HS-5 (cell line): ENCODE measurements around the gene ZNRF1.

Experiments used
- DNase-seq: peaks from one replicate; pipeline ENCODE4 v3.0.0-alpha.2; 2012; ENCODE audit warnings: low read depth

ZNRF1 gene

DNA sequence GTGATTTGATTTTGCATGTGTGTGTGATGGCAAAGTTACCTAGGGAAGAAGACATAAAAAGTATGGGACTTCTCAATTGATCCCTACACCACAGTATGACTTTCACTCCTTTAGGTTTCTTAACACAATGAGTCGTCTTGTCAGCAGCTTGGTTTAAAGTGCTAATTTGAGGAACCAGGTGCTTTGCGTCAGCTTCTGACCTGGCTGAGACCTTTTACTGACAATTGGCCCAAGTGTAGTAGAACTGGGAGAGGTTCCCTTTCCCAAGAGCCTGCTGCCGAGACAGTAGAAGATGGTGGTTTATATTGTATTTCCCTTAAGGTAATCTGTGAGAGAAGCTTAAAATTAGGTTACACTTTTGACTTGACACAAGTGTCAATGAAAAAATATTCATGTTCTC lies 62.8 kb downstream of the ZNRF1 start:
- DNase-seq, result no peak

DNA sequence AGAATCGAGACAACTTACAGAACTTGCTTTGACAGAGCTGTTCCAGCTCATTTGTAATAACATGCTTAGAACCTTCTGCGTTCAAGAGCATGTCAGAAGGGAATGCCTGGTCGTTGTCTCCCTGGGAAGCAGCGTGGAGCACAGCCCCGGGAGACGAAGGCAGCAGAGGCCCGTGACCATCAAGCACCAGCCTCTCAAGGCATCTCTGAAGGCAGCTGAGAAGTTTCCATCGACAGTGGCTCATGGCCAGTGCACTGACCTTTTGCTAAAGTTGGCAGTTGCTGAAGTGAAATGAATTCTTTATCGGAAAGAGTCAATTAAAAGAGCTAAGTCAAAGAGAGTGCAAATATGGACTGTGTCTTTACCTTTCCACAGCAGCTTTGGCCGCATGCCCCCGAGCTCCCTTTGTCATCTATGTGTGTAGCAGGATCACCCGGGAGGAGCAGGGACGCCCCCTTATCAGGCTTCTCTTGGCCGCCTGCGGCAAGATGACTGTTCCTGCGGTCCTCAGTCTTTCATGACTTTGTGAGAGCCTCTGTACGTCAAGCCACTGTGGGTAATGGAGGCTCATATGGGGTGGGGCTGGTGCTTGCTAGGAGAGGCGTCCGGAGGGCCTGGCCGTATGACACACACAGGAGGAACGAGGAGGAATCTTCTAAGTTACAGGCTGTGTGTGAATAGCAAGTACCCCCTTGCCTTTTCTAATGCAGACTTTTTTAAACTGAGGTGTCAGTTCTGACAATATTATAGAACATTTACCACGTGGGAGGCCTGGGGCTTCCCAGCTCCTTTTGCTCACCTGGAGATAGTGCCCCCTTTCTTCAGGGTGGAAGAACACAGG lies 63.5 kb downstream of the ZNRF1 start:
- no peak for DNase-seq

- no peak for DNase-seq
Measured at GRCh38 chr16:75062976-75063346, 64.1 kb downstream of the ZNRF1 start.

DNA sequence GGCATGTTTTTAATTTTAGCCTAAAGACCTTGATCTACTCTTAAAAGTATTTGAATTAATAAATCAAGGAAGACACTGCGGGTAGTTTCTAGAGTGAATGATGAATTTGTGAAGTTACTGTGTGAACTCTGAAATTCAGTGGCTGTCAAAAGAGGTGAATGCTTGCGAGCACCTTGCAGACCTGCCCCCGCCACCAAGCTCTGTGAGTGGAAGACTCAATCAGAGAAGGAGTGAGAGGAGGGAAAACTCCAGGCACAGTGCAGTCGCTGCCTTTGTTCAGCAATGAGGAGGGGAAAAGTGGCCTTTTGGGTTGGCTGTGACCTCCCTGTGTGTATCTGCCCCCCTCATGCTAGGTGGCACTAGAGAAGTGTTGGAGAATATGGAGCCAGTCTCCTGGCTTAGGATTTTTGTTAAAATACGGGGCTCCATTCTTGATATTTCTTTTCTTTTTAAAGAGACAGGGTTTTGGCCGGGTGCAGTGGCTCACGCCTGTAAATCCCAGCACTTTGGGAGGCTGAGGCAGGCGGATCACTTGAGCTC lies 64.8 kb downstream of the ZNRF1 start:
- no peak for DNase-seq

DNA sequence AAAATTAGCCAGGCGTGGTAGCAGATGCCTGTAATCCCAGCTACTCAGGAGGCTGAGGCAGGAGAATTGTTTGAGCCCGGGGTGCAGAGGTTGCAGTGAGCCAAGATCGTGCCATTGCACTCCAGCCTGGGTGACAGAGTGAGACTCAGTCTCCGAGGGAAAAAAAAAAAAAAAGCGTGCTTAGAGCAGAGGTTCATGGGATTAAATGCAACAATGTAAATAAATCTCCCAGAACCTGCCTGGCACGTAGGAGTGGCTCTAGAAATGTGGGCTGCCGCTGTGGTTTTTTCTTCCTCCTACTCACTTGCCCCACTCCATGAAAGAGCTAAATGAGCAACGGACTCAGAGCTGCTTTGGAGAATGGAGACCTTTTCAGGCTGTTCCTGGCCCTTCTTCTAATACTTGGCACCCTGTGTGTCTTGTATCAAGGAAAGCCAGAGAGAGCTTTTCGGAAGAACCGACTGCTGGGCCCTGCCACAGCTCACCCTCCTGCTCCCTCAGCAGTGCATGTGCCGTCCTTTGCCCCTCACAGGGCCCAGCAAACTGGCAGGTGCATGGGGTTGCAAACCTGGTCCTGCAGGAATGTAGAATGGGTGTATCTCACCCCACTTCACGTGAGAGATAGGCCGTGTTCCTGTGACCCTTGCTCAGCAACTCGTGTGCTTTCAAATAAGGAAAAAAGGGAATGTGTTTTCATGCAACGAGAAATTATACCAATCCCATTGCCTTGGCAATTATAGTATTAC lies 65.8 kb downstream of the ZNRF1 start:
- no peak for DNase-seq

DNA sequence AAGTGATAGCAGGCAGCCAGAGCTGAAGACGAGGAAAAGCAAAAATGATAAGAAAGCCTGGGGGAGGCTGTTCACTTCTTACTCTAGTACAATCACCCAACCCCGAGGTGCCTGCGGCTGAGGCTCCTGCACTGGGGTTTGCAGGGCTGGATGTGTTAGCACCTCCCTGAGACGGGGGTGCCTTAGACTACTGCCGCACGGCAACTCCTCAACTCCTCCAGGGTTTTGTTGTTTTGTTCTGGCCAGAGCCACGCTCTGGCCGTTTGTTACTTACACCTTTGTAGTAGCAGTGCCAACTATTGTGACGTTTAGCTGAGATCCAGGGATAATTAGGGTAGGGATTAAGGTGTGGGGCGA lies 66.3 kb downstream of the ZNRF1 start:
- DNase-seq, result no peak

DNA sequence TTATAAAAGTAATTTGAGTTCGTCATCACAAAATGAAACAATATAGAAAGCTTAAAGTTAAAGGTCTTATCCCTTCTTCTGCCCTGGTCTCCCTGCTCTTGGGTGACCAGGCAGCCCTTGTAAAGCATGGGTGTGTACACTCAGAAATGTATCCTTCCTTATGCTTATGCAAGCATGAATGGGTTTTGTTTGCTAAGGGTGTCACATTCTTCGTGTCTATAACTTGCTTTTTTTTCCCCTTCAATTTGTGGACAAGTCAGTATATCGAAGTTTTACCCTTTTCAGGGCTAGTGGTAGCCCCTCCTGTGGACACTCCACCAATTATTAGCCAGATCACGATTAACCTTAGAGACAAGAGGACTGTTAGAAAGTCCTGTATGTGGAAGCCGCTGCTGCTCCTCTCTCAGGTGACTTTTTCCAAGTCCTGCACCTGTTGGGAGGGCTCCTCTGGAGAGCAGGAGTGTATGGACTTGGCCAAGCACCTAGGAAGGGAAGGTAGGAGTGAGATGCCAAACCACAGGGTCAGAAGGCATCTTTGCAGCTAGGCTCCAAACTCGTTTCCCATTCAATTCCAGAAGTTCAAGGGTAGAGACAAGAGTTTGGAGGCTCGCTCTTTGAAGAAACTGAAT lies 66.8 kb downstream of the ZNRF1 start:
- DNase-seq, result no peak

GRCh38 chr16:75066861-75067447 lies 68.1 kb downstream of the ZNRF1 start:
- DNase-seq, result no peak

DNA sequence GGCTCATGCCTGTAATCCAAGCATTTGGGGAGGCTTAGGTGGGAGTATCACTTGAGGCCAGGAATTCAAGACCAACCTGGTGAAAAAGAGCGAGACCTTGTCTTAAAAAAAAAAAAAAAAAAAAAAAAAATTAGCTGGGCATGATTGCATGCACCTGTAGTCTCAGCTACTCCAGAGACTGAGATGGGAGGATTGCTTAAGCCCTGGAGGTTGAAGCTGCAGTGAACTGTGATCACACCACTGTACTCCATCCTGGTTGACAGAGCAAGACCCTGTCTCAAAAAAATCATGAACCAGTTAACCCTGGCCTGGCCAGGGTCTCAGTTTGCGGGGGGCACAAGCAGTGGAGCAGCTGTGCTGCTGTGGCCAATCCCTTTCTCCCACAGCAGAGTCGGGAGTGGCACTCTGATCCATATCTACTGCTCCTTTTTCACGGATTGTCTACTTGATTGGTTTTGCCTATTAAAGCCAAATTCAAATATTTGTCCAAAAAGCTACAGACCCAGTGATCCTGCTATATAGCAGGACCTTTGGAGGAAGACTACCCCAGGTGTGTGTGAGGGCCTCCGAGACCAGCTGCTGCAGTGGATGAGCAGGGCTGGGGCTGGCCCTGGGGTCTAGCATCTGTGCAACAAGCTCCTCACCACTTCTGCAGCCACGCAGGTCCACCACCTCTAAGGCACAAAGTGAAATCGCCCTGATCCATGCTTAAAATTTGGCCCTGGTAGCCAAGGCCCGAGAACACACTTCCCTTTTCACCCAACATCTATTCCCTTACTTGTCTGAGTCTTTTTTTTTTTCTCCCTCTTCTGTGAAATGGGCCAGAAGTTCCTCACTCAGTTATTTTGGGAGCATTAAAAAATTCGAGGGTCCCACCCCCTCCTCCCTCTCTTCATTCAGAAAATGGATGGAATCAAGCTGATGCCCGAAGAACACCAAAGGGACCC lies 69.5 kb downstream of the ZNRF1 start:
- DNase-seq, result no peak

DNA sequence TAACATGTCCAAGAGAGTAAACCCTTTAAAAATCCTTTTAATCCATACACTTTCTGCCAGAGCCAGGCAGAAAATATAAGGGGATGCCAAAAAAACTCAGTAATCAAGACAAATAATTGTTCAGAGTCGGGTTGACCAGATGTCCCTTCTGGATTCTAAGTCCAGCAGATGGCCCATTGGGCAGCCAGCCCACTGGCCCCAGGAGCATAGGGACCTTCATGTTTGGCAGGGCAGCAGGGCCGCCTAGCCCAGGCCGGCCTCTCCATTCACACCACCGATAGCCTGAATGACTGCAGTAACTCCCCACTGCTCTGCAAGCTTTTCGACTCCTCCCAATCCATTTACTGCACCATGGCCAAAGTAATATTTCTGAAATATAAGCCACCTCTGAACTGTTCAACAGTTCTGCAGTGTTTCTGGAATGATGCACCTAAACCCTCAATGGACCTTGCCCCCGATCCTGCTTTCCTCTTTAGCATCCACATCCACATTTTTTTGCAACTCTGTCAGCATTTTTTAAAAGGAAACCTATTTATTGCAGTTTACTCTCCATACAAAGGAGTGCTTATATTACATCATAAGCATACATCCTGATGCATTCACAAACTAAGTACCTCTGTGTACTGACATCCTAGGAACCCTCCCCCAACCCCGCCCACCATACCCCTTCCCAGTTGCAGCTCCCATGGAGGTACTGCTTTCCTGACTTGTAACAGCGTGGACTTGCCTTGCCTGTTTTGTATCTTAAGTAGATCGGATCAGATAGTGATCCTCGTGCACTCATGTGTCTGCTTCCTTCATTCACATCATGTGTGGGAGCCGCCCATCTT lies 71.4 kb downstream of the ZNRF1 start:
- DNase-seq, result no peak

GRCh38 chr16:75071621-75072020 lies 72.8 kb downstream of the ZNRF1 start:
- DNase-seq, result no peak

DNA sequence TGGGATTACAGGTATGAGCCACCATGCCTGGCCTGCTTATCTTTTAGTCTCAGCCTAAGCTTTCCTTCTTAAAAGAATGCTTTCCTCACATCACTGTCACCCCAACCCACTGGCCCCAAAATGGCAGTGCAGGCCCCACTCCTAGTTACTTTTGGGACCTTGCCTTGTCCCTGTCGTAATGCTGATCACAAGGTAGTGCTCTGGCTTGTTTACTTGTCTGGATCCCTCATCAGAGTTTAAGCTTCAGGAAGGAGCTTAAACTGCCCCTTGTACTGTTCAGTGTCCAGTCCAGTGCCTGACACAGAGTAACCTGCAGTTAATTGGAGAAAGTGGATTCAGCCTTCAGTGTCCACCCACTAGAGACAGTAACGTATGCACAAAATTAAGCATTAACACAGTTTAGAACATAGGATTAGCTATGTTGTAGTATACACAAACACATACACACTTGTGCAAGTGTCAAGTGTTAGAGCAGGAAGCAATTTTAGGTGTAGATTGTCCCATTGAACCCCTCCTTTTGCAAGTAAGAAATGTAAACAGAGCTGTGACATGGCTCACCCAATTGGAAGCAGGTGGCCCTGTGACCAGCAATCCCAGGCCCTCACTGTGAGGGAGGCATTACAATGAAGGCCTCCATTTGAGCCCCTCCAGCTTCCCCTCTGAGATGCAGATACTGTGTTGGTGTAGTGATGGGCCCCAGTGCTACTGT lies 73.6 kb downstream of the ZNRF1 start:
- no peak for DNase-seq

GRCh38 chr16:75073545-75074303 lies 74.9 kb downstream of the ZNRF1 start:
- no peak for DNase-seq

DNA sequence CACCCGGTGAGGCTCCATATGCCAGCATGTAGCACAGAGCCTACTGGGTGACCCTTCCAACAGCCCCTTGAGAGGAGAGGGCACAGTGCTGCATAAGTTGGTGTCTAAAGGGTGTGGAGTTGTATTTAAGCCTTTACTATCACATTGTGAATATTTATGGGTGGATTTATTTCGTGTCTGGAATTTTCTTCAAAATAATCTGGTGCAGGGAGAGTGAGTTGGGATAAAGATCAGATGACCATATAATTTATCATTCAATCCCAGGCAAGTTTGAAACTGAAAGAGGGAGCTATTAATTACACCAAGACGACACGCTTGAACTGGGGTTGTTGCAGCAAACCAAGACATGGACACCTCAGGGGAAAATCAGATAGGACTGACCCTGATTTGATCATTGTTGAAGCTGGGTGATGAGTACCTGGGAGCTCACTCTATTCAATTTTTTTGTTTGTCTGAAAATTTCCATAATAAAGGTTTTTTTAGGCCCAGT lies 75.5 kb downstream of the ZNRF1 start:
- no peak for DNase-seq

GRCh38 chr16:75074920-75075687 lies 76.3 kb downstream of the ZNRF1 start:
- no peak for DNase-seq

GRCh38 chr16:75075688-75076268 lies 77.0 kb downstream of the ZNRF1 start:
- no peak for DNase-seq

DNA sequence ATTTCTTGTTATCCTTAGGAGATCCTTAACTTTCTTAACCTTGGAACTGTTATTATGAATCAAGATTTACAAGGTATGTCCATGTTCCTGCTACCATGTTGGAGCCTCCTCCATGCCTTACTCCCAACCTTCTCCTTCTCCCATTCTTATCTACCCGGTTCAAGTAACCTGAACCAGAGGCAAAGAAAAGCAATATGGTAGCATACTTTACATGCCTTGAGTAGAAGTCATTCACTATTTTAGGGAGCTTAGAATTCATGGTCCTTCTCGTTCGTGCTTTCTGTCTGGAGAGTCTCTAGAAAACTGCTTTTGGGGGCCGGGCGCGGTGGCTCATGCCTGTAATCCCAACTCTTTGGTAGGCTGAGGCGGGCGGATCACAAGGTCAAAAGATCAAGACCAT lies 80.1 kb downstream of the ZNRF1 start:
- no peak for DNase-seq
